Uterus (tissue), 2 donors: ENCODE measurements around the gene SLC4A1.

Source experiments
- POLR2A ChIP-seq, 2 donors: fragments of 450-650 bp; IDR thresholded peaks; one replicate each; pipeline ENCODE4 v1.6.1; 2016; ENCODE audit warnings: antibody characterized with exemption in 2 of 2, mild to moderate bottlenecking in 1 of 2, moderate library complexity in 1 of 2
- TF ChIP-seq, protein P1 (sequence below), 4 experiments: fragments of 200-600 bp in 2 of 4; fragments of 450-650 bp in 2 of 4; sonication (generic) in 2 of 4; IDR thresholded peaks; one replicate each; pipeline ENCODE4 v1.5.1; 2016 to 2019; ENCODE audit warnings: antibody characterized with exemption in 4 of 4, mild to moderate bottlenecking in 2 of 4, moderate library complexity in 1 of 4

DNA sequence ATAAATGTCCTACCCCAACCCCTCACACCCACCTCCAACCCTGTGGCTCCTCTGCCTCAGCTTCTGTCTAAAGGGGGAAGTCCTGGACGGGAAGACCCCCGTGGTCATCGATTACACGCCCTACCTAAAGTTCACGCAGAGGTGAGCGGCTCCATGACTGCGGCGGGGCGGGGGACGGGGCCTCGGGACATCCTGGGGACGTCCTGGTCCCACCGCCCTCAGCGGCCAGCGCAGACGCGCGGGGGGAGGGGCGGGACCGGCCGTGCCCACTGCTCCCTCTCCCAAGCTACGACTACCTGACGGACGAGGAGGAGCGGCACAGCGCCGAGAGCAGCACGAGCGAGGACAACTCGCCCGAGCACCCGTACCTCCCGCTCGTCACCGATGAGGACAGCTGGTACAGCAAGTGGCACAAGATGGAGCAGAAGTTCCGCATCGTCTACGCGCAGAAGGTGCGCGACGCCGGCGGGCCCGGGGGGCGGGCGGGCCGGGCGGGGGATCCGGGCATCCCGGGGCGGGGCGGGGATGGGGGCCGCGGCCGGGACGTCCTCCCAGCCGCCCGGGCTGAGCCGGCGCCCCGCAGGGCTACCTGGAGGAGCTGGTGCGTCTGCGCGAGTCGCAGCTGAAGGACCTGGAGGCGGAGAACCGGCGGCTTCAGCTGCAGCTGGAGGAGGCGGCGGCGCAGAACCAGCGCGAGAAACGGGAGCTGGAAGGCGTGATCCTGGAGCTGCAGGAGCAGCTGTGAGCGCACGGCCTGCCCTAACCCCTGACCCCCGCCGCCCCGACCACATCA, 47.1 kb upstream of the SLC4A1 start:
- TF ChIP-seq, protein P1, sequence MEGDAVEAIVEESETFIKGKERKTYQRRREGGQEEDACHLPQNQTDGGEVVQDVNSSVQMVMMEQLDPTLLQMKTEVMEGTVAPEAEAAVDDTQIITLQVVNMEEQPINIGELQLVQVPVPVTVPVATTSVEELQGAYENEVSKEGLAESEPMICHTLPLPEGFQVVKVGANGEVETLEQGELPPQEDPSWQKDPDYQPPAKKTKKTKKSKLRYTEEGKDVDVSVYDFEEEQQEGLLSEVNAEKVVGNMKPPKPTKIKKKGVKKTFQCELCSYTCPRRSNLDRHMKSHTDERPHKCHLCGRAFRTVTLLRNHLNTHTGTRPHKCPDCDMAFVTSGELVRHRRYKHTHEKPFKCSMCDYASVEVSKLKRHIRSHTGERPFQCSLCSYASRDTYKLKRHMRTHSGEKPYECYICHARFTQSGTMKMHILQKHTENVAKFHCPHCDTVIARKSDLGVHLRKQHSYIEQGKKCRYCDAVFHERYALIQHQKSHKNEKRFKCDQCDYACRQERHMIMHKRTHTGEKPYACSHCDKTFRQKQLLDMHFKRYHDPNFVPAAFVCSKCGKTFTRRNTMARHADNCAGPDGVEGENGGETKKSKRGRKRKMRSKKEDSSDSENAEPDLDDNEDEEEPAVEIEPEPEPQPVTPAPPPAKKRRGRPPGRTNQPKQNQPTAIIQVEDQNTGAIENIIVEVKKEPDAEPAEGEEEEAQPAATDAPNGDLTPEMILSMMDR (IDR thresholded peaks at IDR 0.05), result no peak
- TF ChIP-seq POLR2A (IDR thresholded peaks at IDR 0.05), result no peak
